Bronchial epithelial cell (primary cell): ENCODE data around the gene CISH. TPM values are rescaled to one million over a fixed set of nuclear protein-coding genes. Genes with fewer than 3 reads are reported as not detected.
A peak's percentile ranks its signal among the peaks of the same experiment; 100 is the strongest.

Experiments used
- DNase-seq: peaks from one replicate; pipeline ENCODE4 v3.0.0-alpha.2; 2010; ENCODE audit warnings: low read depth
- FAIRE-seq: peaks from 2 replicates; lab custom pipeline; 2011; peaks lifted over from hg19 to GRCh38; lab: Jason Lieb, UNC
- H3K27me3 ChIP-seq: 2 replicates; pipeline ENCODE4 v1.5.1; 2011; ENCODE audit warnings: low read length; ENCODE audit not compliant: control insufficient read depth, insufficient read depth
- H3K36me3 ChIP-seq: 2 replicates; pipeline ENCODE4 v1.5.1; 2011; ENCODE audit warnings: low read length; ENCODE audit not compliant: control insufficient read depth, insufficient read depth
- H3K4me3 ChIP-seq: 2 replicates; pipeline ENCODE4 v1.5.1; 2011; ENCODE audit warnings: mild to moderate bottlenecking, low read depth, low read length, control low read depth
- CTCF ChIP-seq: IDR thresholded peaks from 2 replicates; pipeline ENCODE4 v1.5.1; 2011; ENCODE audit warnings: mild to moderate bottlenecking, moderate library complexity, low read length, control low read depth, inconsistent platforms; ENCODE audit not compliant: insufficient read depth, severe bottlenecking
- total RNA-seq: library from RNA; depleted of rRNA; stranded (reverse); fragments of >200 nt; gene quantifications from 2 replicates; pipeline ENCODE4 v1.2.1, GENCODE V29; 2014

Gene CISH
- total RNA-seq, 1 donor from 2014 or later = 0.26 TPM

- DNase-seq (no peak), FAIRE-seq (no peak)
- no peaks in the 10 kb centered on the region for H3K27me3 ChIP-seq
- H3K36me3 ChIP-seq = peaks cover 4% of the 10 kb centered on the region
- TF ChIP-seq CTCF = no peak
- peak overlapping the region; percentile 81 for H3K4me3 ChIP-seq
These were observed 784 bp upstream of the CISH start for GRCh38 chr3:50612234-50612882.

GRCh38 chr3:50610992-50611463 is 546 bp downstream of the CISH start:
- peaks cover 9% of the 10 kb centered on the region for H3K36me3 ChIP-seq
- peak overlapping the region; percentile 81 for H3K4me3 ChIP-seq
- no peaks in the 10 kb centered on the region for H3K27me3 ChIP-seq
- FAIRE-seq (no peak), DNase-seq (no peak)
- no peak for TF ChIP-seq CTCF

- TF ChIP-seq CTCF = no peak
- DNase-seq = no peak
- peaks cover 9% of the 10 kb centered on the region for H3K36me3 ChIP-seq
- FAIRE-seq = peak; percentile 50
- H3K27me3 ChIP-seq = no peaks in the 10 kb centered on the region
- H3K4me3 ChIP-seq = peak overlapping the region; percentile 81
These were observed 1.2 kb downstream of the CISH start for GRCh38 chr3:50610181-50610971.

- no peak overlapping the region for H3K4me3 ChIP-seq
These were observed 1.9 kb downstream of the CISH start for GRCh38 chr3:50609763-50610085.

GRCh38 chr3:50609071-50609762 is 2.4 kb downstream of the CISH start:
- FAIRE-seq (peak; percentile 83), DNase-seq (no peak)
- Histone ChIP-seq H3K27me3 (no peaks in the 10 kb centered on the region), H3K36me3 (peaks cover 9% of the 10 kb centered on the region), H3K4me3 (no peak overlapping the region)
- no peak for TF ChIP-seq CTCF

More at GRCh38 chr3:50609763-50610085, 1.9 kb downstream of the CISH start:
- FAIRE-seq = no peak
- peaks cover 9% of the 10 kb centered on the region for H3K36me3 ChIP-seq
- no peak for TF ChIP-seq CTCF
- H3K27me3 ChIP-seq = no peaks in the 10 kb centered on the region
- no peak for DNase-seq
